DOHH2 (cell line): ENCODE data around the gene NEK11.

Experiments used
- CTCF ChIP-seq: fragments of 200-600 bp; sonication (generic); IDR thresholded peaks from one replicate; pipeline ENCODE4 v1.5.1; 2014; ENCODE audit warnings: antibody characterized with exemption, mild to moderate bottlenecking, low read depth, low read length; ENCODE audit not compliant: poor library complexity, severe bottlenecking
- EZH2phosphoT487 ChIP-seq: fragments of 200-600 bp; sonication (generic); IDR thresholded peaks from 2 replicates; pipeline ENCODE4 v1.6.1; 2017; ENCODE audit warnings: borderline replicate concordance, mild to moderate bottlenecking, antibody characterized with exemption, low read length, moderate library complexity, mixed read lengths

- TF ChIP-seq CTCF, result no peak
- no peak for TF ChIP-seq EZH2phosphoT487
Measured at GRCh38 chr3:130997289-130997688, 29.4 kb upstream of the NEK11 start.
